ENCODE measurements around the gene TNP2. TPM values are rescaled to one million over a fixed set of nuclear protein-coding genes. Genes with fewer than 3 reads are reported as not detected.

TNP2 gene
- total and polyA plus RNA-seq, 9 of the 15 experiments (the other 6 are each of a cell fraction or from before 2014, with no cell fraction given) = not detected

GRCh38 chr16:11238272-11239202 lies 30.6 kb downstream of the TNP2 start (continued):
- TF ChIP-seq SMAD4 (CRISPR knock-in tag; conservative IDR thresholded peaks at IDR 0.05) (0 out of 2 replicates have a peak, but pooled peaks have one; percentile 27), NCOA4 (IDR thresholded peaks at IDR 0.05; ENCODE audit: partially characterized antibody) (no peak), ZNF407 (IDR thresholded peaks at IDR 0.05; ENCODE audit: low read depth) (no peak), NCOA1 (IDR thresholded peaks at IDR 0.05; ENCODE audit: low read depth) (no peak), MYC (IDR thresholded peaks at IDR 0.05; ENCODE audit: low read depth, low read length) (peak; percentile 77), MYC (CRISPR knock-in tag; IDR thresholded peaks at IDR 0.05; ENCODE audit: borderline replicate concordance, low read depth) (no peak), MTA2 (IDR thresholded peaks at IDR 0.05; ENCODE audit: low read depth) (no peak), HIVEP1 (CRISPR knock-in tag; IDR thresholded peaks at IDR 0.05) (no peak), ZNF583 (CRISPR knock-in tag; IDR thresholded peaks at IDR 0.05) (no peak), PHF21A (IDR thresholded peaks at IDR 0.05; ENCODE audit: borderline replicate concordance, low read depth) (no peak), TBP (optimal IDR thresholded peaks at IDR 0.05; ENCODE audit: low read depth, low read length) (peak; percentile 72), CEBPB (tag; IDR thresholded peaks at IDR 0.05) (no peak), ATF1 (CRISPR knock-in tag; IDR thresholded peaks at IDR 0.05) (no peak), ATF1 (tag; IDR thresholded peaks at IDR 0.05) (peak; percentile 45; the same call in 1 of the 2 replicates), ZNF23 (CRISPR knock-in tag; IDR thresholded peaks at IDR 0.05) (no peak), FOXP4 (CRISPR knock-in tag; IDR thresholded peaks at IDR 0.05; ENCODE audit: borderline replicate concordance) (no peak), SMC3 (conservative IDR thresholded peaks at IDR 0.05; ENCODE audit: insufficient read depth, low read depth, low read length) (no peak), ZNF436 (CRISPR knock-in tag; IDR thresholded peaks at IDR 0.05) (no peak), DMBX1 (CRISPR knock-in tag; IDR thresholded peaks at IDR 0.05; ENCODE audit: borderline replicate concordance) (no peak), TAF9B (IDR thresholded peaks at IDR 0.05; ENCODE audit: partially characterized antibody) (no peak)

Data from K562 (cell line).